Measurements from ENCODE around the gene PDIA6. TPM values are rescaled to one million over a fixed set of nuclear protein-coding genes. Genes with fewer than 3 reads are reported as not detected.

The PDIA6 gene, protein sequence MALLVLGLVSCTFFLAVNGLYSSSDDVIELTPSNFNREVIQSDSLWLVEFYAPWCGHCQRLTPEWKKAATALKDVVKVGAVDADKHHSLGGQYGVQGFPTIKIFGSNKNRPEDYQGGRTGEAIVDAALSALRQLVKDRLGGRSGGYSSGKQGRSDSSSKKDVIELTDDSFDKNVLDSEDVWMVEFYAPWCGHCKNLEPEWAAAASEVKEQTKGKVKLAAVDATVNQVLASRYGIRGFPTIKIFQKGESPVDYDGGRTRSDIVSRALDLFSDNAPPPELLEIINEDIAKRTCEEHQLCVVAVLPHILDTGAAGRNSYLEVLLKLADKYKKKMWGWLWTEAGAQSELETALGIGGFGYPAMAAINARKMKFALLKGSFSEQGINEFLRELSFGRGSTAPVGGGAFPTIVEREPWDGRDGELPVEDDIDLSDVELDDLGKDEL
- total RNA-seq, result 314 and 317 TPM in 2 replicates

DNA sequence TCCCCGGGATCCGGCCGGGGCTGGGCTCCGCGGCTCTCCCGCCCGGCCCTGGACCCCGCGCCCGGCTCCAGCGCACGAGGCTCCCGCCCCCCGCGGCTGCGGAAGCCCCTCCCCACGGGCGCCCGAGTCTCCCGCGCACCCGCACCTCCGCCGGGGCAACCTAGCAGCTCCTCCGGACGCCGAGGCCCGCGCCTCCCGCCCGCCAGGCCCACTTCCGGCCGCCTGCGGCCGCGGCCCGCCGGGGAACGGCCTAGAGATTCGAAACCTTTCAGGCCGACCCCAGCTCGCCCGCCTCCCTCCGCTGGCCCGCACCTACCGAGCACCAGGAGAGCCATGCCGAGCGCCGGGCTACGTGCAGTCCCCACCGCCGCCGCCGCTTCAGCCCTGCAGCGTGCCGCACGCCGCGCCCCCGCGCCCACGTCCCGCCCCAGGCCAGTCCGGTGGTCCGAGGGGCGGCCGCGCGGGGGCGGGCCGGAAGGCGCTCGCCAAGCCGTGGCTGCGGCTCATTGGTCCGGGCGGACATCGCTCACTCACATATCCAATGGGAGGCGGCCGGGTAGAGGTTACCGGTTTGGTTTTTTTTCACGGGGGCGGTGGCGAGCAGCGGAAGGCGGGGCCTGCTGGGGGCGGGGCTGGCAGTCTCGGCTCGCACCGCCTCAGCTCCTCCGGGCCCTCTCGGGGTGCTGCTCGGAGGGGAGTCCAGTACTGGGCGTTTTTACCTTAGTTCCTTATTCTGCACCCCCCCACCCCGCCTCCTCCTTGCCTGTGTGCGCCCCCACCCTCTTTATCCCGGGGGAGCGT lies at the start of gene PDIA6:
Gene PDIA6, minus strand, starts transcription at position 424 of the 801 bp plus-strand sequence. Its CDS starts 89 bp downstream, at position 335.
- peak; percentile 97 to 99 for DNase-seq (ENCODE audit: low read depth in 2 of 2)

GRCh38 chr2:10862330-10862729 lies 49.7 kb upstream of the PDIA6 start:
- DNase-seq (ENCODE audit: low read depth in 2 of 2), result no peak

- no peak for DNase-seq (ENCODE audit: low read depth in 2 of 2)
Measured at GRCh38 chr2:10861765-10862164, 49.2 kb upstream of the PDIA6 start.

DNA sequence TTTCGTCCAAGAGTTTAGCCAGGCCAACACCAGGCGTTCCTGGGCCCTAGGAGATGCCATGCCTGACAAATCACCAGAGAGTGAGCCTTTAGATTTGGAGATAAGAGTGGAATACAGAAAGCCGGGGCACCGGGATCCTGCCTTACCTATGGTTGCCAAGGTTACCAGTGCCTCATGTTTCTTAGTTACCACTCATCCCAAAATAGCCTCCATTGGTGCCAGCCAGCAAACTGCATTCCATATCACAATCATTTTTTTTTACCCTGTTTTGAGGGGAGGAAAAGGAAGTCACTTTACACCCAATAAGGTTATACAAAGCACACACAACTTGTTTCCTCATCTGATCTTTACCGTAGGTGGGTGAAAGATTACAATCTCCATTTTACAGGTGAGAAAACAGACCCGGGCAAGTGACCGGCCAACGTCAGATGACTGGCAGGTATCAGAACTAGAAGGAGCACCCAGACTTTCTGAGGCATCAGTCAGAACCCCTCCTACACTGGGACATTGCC lies 48.3 kb upstream of the PDIA6 start:
- DNase-seq (ENCODE audit: low read depth in 2 of 2), result no peak

GRCh38 chr2:10860081-10860813 lies 47.7 kb upstream of the PDIA6 start:
- no peak for DNase-seq (ENCODE audit: low read depth in 2 of 2)

DNA sequence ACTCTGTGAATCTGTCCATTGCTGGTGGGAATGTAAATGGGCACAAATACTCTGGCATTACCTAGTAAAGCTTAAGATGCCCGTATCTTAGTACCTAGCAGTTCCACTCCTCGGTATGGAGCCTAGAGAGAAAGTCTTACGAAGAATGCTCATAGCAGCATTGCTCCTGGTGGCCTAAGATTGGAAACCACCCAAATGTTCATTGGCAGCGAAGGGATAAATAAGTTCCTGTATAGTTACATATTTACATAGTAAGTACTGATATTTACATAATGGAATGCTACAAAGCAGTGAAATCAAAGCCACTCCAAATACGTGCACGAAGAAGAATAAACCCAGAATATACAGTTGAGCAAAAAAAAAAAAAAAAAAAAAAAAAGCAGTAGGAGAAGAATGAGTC lies 46.7 kb upstream of the PDIA6 start:
- DNase-seq (ENCODE audit: low read depth in 2 of 2), result no peak

DNA sequence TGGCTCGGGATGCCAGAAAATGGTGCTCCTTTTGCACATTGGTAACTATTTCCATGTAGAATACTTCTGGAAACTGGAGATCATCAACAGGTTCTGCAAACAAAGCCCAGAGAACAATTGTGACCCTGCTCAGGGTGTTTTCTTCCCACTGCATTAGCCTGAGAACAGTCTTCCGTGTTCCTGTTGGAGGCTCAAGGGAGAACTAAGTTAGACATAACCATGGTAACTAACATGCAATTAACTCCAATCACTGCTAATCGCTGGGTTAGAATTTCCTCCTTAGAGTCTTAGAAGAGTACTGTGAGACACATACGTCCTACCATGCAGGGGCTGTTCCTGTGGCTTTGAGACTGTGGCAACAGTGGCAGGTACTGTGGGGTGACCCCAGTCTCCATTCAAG lies 36.0 kb upstream of the PDIA6 start:
- DNase-seq (ENCODE audit: low read depth in 2 of 2), result no peak

- no peak for DNase-seq (ENCODE audit: low read depth in 2 of 2)
Measured at GRCh38 chr2:10847008-10847407, 34.4 kb upstream of the PDIA6 start.

- DNase-seq (ENCODE audit: low read depth in 2 of 2), result no peak
Measured at GRCh38 chr2:10846110-10846861, 33.7 kb upstream of the PDIA6 start.

- DNase-seq (ENCODE audit: low read depth in 2 of 2), result no peak
Measured at GRCh38 chr2:10845640-10846039, 33.1 kb upstream of the PDIA6 start.

GRCh38 chr2:10844097-10844496 lies 31.5 kb upstream of the PDIA6 start:
- DNase-seq (ENCODE audit: low read depth in 2 of 2), result no peak

DNA sequence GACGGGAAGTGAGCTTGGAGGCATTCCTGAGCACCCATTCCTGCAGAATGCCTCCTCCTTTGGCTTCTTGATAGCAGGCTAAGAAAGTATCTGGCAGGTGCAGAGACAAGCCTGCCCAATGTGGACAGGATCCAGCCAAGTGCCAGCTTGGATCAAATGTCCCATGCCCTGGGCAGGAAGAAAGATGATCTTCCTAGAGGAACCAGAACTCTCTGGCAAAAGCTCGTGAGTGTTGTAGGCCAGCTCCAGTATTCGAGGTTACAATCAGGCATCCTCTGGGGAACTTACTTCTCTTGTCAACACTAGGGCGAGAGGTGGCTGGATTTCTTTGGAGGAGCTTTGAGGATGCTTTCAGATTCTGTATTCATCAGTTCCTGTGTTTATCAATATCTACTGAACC lies 29.9 kb upstream of the PDIA6 start:
- DNase-seq (ENCODE audit: low read depth in 2 of 2), result no peak

DNA sequence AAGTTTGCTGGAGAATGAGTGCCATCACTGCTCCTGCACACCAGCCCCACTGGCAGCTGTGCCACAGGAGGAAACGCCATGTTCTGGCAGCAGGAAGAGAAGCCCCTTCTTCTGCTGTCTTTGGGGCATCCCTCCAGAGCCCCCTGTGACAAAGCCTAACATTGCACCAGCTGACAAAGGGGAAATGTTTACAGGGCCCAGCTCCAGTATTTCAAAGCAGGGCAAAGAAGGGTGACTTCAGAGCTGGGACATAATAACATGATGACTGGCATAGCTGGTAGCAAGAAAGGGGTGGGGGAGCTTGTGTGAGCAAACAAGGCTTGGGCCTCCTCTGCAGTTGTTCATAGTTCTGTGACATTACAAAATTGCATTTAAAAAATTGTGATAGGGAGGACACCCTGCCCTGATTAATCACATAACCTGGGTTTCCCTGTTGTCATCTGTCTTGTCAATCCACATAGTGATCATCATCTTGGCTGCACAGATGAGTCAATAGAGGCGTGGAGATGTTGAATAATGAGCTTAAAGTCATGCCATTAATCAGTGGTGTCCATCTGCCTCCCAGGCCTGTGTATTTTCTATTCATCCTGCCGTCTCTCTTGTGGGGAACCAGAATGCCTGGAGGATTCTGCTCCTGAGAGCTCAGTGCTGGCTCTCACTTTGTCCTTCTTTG lies 29.1 kb upstream of the PDIA6 start:
- no peak for DNase-seq (ENCODE audit: low read depth in 2 of 2)

- DNase-seq (ENCODE audit: low read depth in 2 of 2), result peak; percentile 49 to 51
Measured at GRCh38 chr2:10839813-10840212, 27.2 kb upstream of the PDIA6 start.

DNA sequence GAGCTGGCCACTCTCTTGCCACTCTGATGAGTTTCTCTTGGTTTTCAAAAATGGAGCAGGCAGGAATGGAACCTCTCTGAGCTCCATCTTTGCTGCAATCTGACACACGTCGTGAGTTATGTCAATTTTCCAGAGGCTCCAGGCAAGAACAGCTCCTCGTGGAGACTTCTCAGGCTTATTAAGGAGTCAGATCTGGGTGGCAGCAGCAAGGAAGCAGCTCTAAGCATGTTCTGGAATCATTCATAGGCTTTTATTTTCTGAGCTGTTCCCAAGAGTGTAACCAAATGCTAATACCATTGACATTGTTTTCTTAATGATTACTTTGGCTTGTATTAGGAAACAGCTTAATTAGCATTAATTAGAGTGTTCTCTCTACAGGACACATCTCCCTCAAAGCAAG lies 26.1 kb upstream of the PDIA6 start:
- no peak for DNase-seq (ENCODE audit: low read depth in 2 of 2)

GRCh38 chr2:10837298-10838266 lies 25.0 kb upstream of the PDIA6 start:
- no peak for DNase-seq (ENCODE audit: low read depth in 2 of 2)

- peak; percentile 49 to 69 for DNase-seq (ENCODE audit: low read depth in 2 of 2)
Measured at GRCh38 chr2:10835052-10835970, 22.7 kb upstream of the PDIA6 start.

DNA sequence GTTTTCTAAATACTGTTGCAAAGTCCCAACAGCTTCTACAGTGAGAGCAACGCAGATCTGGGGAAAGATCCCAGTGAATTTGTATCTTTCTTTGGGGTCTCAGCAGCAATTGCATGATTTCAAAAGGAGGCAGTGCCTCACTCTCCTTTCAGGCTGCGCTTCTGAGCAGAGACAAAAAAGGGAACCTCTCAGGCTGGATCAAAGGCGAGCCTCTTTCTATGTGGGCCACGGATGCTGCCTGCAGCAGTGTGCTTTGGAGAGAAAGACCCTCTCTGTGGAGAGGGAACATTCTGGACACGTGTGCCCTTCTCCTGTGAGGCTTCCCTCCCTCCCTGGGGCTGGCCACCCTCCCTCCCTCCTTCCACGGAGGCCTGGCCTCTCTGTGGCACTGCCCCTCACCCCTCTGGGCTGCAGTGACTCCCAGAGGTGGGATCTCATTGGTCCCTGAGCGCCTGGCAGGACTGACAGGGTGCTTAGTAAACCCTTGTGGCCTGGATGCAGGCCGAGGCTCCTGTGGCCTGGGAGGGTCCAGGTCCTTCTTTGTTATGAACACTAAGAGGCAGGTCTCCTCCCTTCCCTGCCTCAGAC lies 21.6 kb upstream of the PDIA6 start:
- no peak for DNase-seq (ENCODE audit: low read depth in 2 of 2)

Measured in lung microvascular endothelial cell (primary cell).